Measurements from ENCODE around the gene WTIP.
"Not testable (repeated sequence)": the region's sequence is repeated elsewhere in the genome, so short reads cannot be mapped to it uniquely, and the experiment has no call there.

WTIP gene

DNA sequence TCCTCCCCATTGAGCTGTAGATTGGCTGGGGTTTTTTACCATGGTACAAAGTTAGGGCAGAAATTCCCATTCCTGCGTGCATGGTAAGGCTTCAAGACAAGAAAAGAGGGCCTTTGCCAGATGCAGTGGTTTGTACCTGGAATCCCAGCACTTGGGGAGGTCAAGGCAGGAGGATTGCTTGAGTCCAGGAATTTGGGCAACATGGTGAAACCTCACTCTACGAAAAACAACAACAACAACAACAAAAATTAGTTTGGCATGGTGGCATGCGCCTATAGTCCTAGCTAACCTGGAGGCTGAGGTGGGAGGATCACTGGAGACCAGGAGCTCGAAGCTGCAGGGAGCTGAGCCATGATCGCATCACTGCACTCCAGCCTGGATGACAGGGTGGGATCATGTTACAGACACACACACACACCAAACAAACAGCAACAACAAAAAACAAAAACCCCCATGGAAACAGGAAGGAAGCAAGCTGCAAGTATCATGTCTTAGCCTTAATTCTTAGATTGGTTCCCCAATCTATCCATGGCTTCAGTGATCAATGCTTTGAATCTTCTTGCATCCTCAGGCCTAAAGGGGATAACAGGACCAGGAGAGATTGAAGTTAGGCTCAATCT, 5.5 kb upstream of the WTIP start:
- peaks cover 28% of the 10 kb centered on the region for H3K36me3 Mint-ChIP-seq (ENCODE audit: low read depth)
- H3K27ac Mint-ChIP-seq, result peak overlapping the region; percentile 72
- H3K9me3 Mint-ChIP-seq, result no peaks in the 10 kb centered on the region
- DNase-seq, result no peak
- TF ChIP-seq, protein P1, sequence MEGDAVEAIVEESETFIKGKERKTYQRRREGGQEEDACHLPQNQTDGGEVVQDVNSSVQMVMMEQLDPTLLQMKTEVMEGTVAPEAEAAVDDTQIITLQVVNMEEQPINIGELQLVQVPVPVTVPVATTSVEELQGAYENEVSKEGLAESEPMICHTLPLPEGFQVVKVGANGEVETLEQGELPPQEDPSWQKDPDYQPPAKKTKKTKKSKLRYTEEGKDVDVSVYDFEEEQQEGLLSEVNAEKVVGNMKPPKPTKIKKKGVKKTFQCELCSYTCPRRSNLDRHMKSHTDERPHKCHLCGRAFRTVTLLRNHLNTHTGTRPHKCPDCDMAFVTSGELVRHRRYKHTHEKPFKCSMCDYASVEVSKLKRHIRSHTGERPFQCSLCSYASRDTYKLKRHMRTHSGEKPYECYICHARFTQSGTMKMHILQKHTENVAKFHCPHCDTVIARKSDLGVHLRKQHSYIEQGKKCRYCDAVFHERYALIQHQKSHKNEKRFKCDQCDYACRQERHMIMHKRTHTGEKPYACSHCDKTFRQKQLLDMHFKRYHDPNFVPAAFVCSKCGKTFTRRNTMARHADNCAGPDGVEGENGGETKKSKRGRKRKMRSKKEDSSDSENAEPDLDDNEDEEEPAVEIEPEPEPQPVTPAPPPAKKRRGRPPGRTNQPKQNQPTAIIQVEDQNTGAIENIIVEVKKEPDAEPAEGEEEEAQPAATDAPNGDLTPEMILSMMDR (IDR thresholded peaks at IDR 0.05), result no peak
- peaks cover 9% of the 10 kb centered on the region for H3K4me1 Mint-ChIP-seq
- peaks cover 9% of the 10 kb centered on the region for H3K27me3 Mint-ChIP-seq (ENCODE audit: low read depth, poor library complexity)
- H3K4me3 Mint-ChIP-seq, result no peak overlapping the region

DNA sequence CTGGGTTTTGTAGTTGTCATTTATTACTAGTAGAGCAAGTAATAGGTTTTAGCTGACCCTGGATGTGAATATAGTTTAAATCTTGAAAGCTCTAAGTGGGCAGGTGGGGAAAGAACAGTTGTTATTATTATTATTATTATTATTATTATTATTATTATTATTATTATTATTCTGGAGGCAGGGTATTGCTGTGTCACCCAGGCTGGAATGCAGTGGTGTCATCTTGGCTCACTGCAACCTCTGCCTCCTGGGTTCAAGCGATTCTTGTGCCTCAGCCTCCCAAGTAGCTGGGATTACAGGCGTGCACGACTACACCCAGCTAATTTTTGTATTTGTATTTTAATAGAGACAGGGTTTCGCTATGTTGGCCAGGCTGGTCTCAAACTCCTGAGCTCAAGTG, 3.1 kb upstream of the WTIP start:
- peaks cover 14% of the 10 kb centered on the region for H3K27me3 Mint-ChIP-seq (ENCODE audit: low read depth, poor library complexity)
- H3K9me3 Mint-ChIP-seq; H3K27ac Mint-ChIP-seq; H3K36me3 Mint-ChIP-seq (ENCODE audit: low read depth); H3K4me3 Mint-ChIP-seq; DNase-seq: not testable (repeated sequence)
- peaks cover 18% of the 10 kb centered on the region for H3K4me1 Mint-ChIP-seq

DNA sequence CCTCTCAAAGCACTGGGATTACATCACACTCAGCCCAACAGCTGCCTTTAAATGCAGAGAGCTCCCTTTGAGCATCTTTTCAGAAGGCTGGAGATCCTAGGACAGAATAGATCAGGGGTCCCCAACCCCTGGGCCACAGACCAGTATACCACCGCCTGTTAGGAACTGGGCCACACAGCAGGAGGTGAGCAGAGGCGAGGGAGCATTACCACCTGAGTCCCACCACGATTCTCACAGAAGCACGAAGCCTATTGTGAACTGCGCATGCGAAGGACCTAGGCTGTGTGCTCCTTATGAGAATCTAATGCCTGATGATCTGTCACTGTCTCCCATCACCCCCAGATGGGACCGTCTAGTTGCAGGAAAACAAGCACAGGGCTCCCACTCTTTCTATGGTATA, 2.2 kb upstream of the WTIP start:
- TF ChIP-seq, protein P1 (IDR thresholded peaks at IDR 0.05), result no peak
- Mint-ChIP-seq H3K27ac (no peak overlapping the region), H3K4me1 (peaks cover 26% of the 10 kb centered on the region), H3K36me3 (ENCODE audit: low read depth) (peaks cover 5% of the 10 kb centered on the region), H3K4me3 (no peak overlapping the region), H3K27me3 (ENCODE audit: low read depth, poor library complexity) (peaks cover 14% of the 10 kb centered on the region), H3K9me3 (no peaks in the 10 kb centered on the region)
- no peak for DNase-seq

DNA sequence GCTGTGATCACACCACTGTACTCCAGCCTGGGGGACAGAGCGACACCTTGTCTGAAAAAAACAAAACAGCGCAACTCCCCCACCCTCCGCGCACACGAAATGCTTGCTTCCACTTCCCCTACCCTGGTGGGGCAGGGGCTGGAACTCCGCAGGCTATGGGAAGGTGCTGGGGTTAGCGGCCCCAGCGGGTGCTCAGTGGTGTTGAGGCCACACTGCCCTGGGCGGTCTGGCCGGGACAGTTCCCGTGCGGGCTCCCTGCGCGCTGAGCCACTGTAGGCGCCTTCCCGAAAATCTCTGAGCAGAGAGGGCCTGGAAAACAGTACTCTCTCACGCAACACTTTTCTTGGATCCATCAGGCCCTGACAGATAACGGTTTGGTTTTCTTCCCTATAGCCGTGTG, 1.1 kb upstream of the WTIP start:
- Mint-ChIP-seq H3K4me1 (peaks cover 26% of the 10 kb centered on the region), H3K4me3 (peak overlapping the region; percentile 48), H3K9me3 (no peaks in the 10 kb centered on the region), H3K27me3 (ENCODE audit: low read depth, poor library complexity) (peaks cover 14% of the 10 kb centered on the region), H3K27ac (no peak overlapping the region), H3K36me3 (ENCODE audit: low read depth) (peaks cover 5% of the 10 kb centered on the region)
- no peak for DNase-seq
- TF ChIP-seq, protein P1 (IDR thresholded peaks at IDR 0.05), result no peak

DNA sequence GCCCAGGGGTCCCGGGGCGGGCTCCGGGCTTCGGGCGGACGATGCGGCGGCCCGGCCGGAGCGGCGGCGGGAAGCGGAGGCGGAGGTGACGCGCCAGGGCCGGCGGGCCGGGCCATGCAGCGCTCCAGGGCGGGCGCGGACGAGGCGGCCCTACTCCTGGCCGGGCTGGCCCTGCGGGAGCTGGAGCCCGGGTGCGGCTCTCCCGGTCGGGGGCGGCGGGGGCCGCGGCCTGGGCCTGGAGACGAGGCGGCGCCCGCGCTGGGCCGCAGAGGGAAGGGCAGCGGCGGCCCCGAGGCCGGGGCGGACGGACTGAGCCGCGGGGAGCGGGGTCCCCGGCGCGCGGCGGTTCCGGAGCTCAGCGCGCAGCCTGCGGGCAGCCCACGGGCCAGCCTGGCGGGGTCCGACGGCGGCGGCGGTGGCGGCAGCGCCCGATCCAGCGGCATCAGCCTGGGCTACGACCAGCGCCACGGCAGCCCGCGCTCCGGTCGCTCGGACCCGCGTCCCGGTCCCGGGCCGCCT, 362 bp downstream of the WTIP start:
- H3K27ac Mint-ChIP-seq, result no peak overlapping the region
- DNase-seq, result no peak
- TF ChIP-seq, protein P1 (IDR thresholded peaks at IDR 0.05), result no peak
- peaks cover 10% of the 10 kb centered on the region for H3K36me3 Mint-ChIP-seq (ENCODE audit: low read depth)
- no peaks in the 10 kb centered on the region for H3K9me3 Mint-ChIP-seq
- H3K4me3 Mint-ChIP-seq, result no peak overlapping the region
- peaks cover 34% of the 10 kb centered on the region for H3K4me1 Mint-ChIP-seq
- H3K27me3 Mint-ChIP-seq (ENCODE audit: low read depth, poor library complexity), result peaks cover 14% of the 10 kb centered on the region

DNA sequence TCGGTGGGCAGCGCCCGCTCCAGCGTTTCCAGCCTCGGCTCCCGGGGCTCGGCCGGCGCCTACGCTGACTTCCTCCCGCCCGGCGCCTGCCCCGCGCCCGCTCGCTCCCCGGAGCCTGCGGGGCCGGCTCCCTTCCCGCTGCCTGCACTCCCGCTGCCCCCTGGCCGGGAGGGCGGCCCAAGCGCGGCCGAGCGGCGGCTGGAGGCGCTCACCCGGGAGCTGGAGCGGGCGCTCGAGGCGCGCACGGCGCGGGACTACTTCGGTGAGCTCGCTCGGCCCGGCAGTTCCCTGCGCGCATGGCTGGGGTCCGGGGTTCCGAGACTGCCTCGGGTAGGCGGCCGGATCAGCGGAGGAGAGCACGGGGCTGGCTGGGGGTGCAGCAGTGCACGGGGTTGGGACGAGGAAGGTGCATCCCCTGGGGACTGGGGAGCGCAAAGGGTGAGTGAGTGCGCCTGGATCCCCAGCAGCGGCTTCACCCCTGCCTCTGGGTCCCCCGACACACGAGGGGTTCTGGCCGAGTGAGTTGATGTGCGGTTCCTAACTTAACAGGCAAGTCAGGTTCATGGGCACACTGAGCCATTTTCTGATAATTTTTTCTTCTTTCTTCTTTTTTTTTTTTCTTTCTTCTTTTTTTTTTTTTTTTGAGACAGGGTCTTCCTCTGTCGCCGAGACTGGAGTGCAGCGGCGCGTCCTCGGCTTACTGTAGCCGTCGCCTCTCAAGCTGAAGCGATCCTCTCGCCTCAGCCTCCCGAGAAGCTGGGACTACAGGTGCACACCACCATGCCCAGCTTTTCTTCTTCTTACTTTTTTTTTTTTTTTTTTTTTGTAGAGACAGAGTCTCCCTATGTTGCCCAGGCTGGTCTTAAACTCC, 1.1 kb downstream of the WTIP start:
- Mint-ChIP-seq H3K9me3 (no peaks in the 10 kb centered on the region), H3K27ac (no peak overlapping the region), H3K36me3 (ENCODE audit: low read depth) (peaks cover 10% of the 10 kb centered on the region), H3K4me3 (peak overlapping the region; percentile 89), H3K4me1 (peaks cover 41% of the 10 kb centered on the region), H3K27me3 (ENCODE audit: low read depth, poor library complexity) (peaks cover 14% of the 10 kb centered on the region)
- peak; percentile 70 for DNase-seq
- TF ChIP-seq, protein P1 (IDR thresholded peaks at IDR 0.05), result no peak
